Measurements from ENCODE around the gene COL2A1.
"Not testable (repeated sequence)": the region's sequence is repeated elsewhere in the genome, so short reads cannot be mapped to it uniquely, and the experiment has no call there.

Gene COL2A1

GRCh38 chr12:47972895-47973294 is 31.4 kb downstream of the COL2A1 start:
- DNase-seq: no peak

- no peak for DNase-seq
Observed at GRCh38 chr12:47970843-47971242, 33.4 kb downstream of the COL2A1 start.

- no peak for DNase-seq
Observed at GRCh38 chr12:47969845-47970244, 34.4 kb downstream of the COL2A1 start.

- no peak for DNase-seq
Observed at GRCh38 chr12:47967461-47968321, 36.6 kb downstream of the COL2A1 start.

- no peak for DNase-seq
Observed at GRCh38 chr12:47965581-47965980, 38.7 kb downstream of the COL2A1 start.

GRCh38 chr12:47964106-47964728 is 40.1 kb downstream of the COL2A1 start:
- peak; percentile 20 to 24 for DNase-seq

- peak; percentile 92 to 93 for DNase-seq
Observed at GRCh38 chr12:47963340-47964040, 40.8 kb downstream of the COL2A1 start, which contains the start of gene TMEM106C. TSS of gene TMEM106C (plus strand) at chr12:47963596. CDS start at chr12:47964237, 641 bp downstream.

GRCh38 chr12:47962198-47962597 is 42.1 kb downstream of the COL2A1 start:
- no peak for DNase-seq

GRCh38 chr12:47957671-47958070 is 46.6 kb downstream of the COL2A1 start:
- DNase-seq: not testable (repeated sequence)

GRCh38 chr12:47955059-47955458 is 49.2 kb downstream of the COL2A1 start:
- DNase-seq: no peak

- no peak for DNase-seq
Observed at GRCh38 chr12:47954467-47955045, 49.7 kb downstream of the COL2A1 start.

GRCh38 chr12:47954058-47954457 is 50.2 kb downstream of the COL2A1 start:
- no peak for DNase-seq

- no peak for DNase-seq
Observed at GRCh38 chr12:47950856-47951468, 53.3 kb downstream of the COL2A1 start.

- peak; percentile 65 to 72 for DNase-seq
Observed at GRCh38 chr12:47949441-47950341, 54.6 kb downstream of the COL2A1 start.

GRCh38 chr12:47947341-47947740 is 56.9 kb downstream of the COL2A1 start:
- DNase-seq: no peak

GRCh38 chr12:47946413-47947323 is 57.6 kb downstream of the COL2A1 start:
- no peak for DNase-seq

GRCh38 chr12:47945341-47945728 is 58.9 kb downstream of the COL2A1 start:
- DNase-seq: no peak

GRCh38 chr12:47944685-47945340 is 59.5 kb downstream of the COL2A1 start:
- DNase-seq: no peak

GRCh38 chr12:47943623-47944340 is 60.5 kb downstream of the COL2A1 start:
- DNase-seq: no peak
